K562 (cell line): ENCODE results near the gene RNF32. TPM values are rescaled to one million over a fixed set of nuclear protein-coding genes. Genes with fewer than 3 reads are reported as not detected.

Experiments used
- EGR1 ChIP-seq: fragments of 450-650 bp; conservative IDR thresholded peaks from 2 replicates; pipeline ENCODE4 v1.6.1; 2017; ENCODE audit warnings: mild to moderate bottlenecking
- KAT7 ChIP-seq: sonication (generic); formaldehyde crosslinking; IDR thresholded peaks from 2 replicates; pipeline ENCODE4 v1.8.0; 2022; ENCODE audit warnings: missing genetic modification reagents, mild to moderate bottlenecking, borderline replicate concordance
- NFE2L1 ChIP-seq: fragments of 450-650 bp; IDR thresholded peaks from 2 replicates; pipeline ENCODE4 v1.6.1; 2016; ENCODE audit warnings: missing genetic modification characterization, low read depth, mild to moderate bottlenecking, missing compliant biosample characterization, moderate library complexity, borderline replicate concordance
- NFXL1 ChIP-seq: fragments of 450-650 bp; formaldehyde crosslinking; IDR thresholded peaks from 2 replicates; pipeline ENCODE4 v1.4.0; 2021; ENCODE audit warnings: mild to moderate bottlenecking
- SMAD3 ChIP-seq: fragments of 450-650 bp; formaldehyde crosslinking; conservative IDR thresholded peaks from 2 replicates; pipeline ENCODE4 v1.4.0; 2020; ENCODE audit warnings: mild to moderate bottlenecking
- polyA plus RNA-seq, 8 experiments: library from polyadenylated mRNA; depleted of rRNA in 4 of 8; stranded (reverse) in 5 of 8; unstranded in 3 of 8; fragments of >200 nt; fragmentation: Nextera tagmentation in 2 of 8; fragmentation: Illumina TruSeq in 1 of 8; extraction: Ambion mirVana in 2 of 8; extraction: Trizol in 1 of 8; gene quantifications; 2 replicates each; pipeline versions ENCODE4 v1.2.1 to v1.2.3, GENCODE V29; 2011 to 2014; ENCODE audit warnings: inconsistent platforms in 1 of 8, missing spikeins in 1 of 8
- total RNA-seq, 7 experiments: library from RNA; depleted of rRNA in 6 of 7; stranded (reverse); fragments of >200 nt in 6 of 7; fragmentation: Illumina TruSeq in 2 of 7; extraction: Trizol in 2 of 7; gene quantifications; 2 replicates each; pipeline versions ENCODE4 v1.2.1 to v1.2.3, GENCODE V29; 2011 to 2021; ENCODE audit warnings: low replicate concordance in 1 of 7
- TF ChIP-seq, protein P1 (sequence below): sonication (generic); formaldehyde crosslinking; IDR thresholded peaks from 2 replicates; pipeline ENCODE4 v1.8.0; 2022; ENCODE audit warnings: mild to moderate bottlenecking, missing genetic modification reagents
- TF ChIP-seq, protein P2 (sequence below): fragments of 250-450 bp; sonication (Bioruptor Pico); IDR thresholded peaks from 2 replicates; pipeline ENCODE4 v1.5.0; 2021; ENCODE audit warnings: mild to moderate bottlenecking, moderate library complexity
- TF ChIP-seq, protein P3 (sequence below): fragments of 450-650 bp; IDR thresholded peaks from 2 replicates; pipeline ENCODE4 v1.6.1; 2016; ENCODE audit warnings: mild to moderate bottlenecking, moderate library complexity

RNF32 gene
- total and polyA plus RNA-seq, 9 of the 15 experiments (the other 6 are each of a cell fraction or from before 2014, with no cell fraction given) = 2.6 to 7.0 (median 4.6) TPM

DNA sequence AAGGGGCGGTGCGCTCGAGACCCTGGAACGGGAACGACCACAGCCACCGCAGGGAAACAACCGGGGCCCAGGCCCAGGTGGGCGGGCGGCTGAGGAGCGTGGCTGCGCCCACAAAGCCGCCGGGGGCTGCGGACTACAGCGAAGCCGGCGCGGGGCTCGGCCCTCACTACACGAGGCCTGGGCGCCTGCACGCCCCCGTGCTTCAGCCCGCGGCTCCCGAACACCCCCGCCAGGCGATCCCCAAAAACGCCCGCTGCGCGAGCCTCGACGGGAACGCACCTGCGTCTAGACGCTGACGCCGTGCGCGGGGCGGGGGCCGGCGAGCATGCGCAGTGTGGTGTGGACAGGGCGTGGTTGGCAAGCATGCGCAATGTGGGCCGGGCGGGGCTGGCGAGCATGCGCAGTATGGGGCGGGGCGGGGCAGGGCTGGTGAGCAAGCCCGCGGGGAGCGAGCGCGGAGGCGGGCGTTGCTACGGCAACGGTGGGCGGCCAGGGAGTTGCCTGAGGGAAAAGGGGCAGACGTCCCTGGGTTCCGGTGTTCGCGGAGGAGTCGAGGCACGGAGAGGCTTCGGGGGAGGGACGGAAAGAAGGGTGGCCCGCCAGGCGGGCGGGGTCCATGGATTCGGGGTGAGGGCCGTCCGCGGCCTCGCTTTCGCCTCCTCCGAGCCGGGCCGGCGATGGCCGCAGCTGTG, at the start of gene RNF32 (continued):
- TF ChIP-seq SMAD3 (CRISPR knock-in tag) (peak; percentile 43; the same call in 1 of the 2 replicates), NFE2L1 (no peak), EGR1 (peak; percentile 99), NFXL1 (CRISPR knock-in tag) (no peak), KAT7 (CRISPR knock-in tag) (peak; percentile 87; the same call in 1 of the 2 replicates)
- TF ChIP-seq, protein P1, sequence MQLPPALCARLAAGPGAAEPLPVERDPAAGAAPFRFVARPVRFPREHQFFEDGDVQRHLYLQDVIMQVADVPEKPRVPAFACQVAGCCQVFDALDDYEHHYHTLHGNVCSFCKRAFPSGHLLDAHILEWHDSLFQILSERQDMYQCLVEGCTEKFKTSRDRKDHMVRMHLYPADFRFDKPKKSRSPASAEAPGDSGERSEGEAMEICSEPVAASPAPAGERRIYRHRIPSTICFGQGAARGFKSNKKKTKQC (CRISPR knock-in tag) = peak; percentile 95; the same call in 1 of the 2 replicates
- TF ChIP-seq, protein P2, sequence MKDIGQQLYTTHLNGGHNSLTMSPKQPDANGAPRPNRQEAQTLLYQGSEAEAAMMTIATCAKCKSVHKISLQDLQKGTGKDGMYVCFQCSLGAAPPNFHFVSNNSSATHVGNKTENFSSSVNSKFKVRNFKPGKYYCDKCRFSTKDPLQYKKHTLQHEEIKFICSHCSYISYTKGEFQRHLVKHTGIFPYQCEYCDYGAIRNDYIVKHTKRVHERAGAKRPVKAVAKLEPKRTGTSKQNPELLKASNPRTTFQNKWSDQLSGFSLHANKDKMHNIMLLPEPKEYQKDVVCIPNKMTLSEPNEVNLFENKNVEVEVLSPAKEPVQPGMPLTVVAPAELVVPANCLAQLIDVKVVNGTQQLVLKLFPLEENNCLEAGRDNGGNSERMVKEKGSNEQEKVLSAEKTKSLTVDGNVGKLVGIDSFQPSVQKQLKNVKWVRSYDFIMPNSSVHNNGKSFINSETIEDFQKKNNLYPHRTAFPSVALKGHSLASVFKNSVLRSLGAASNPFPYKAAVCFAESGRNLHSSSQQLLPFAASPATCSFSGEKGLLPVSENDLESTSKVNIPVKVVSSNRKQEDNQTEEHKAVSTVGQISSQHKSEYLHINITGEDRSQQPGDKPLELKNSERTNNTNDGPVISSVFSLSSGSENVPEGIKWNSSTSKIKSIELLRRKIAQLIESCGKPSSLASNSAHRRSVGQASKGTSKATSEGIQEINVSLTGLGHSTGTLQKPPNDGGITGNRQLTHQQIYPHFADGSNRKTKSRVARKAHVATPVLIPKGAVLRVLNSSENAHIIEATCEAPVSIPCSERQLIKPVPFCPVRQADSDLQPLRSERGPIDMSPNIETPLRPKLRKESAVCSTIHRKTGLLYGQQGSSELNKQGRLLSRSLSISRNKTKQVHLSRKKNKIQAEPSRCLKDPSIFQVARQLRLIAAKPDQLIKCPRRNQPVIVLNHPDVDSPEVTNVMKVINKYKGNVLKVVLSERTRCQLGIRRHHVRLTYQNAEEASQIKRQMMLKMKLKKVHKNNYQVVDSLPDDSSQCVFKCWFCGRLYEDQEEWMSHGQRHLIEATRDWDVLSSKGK = no peak
- TF ChIP-seq, protein P3, sequence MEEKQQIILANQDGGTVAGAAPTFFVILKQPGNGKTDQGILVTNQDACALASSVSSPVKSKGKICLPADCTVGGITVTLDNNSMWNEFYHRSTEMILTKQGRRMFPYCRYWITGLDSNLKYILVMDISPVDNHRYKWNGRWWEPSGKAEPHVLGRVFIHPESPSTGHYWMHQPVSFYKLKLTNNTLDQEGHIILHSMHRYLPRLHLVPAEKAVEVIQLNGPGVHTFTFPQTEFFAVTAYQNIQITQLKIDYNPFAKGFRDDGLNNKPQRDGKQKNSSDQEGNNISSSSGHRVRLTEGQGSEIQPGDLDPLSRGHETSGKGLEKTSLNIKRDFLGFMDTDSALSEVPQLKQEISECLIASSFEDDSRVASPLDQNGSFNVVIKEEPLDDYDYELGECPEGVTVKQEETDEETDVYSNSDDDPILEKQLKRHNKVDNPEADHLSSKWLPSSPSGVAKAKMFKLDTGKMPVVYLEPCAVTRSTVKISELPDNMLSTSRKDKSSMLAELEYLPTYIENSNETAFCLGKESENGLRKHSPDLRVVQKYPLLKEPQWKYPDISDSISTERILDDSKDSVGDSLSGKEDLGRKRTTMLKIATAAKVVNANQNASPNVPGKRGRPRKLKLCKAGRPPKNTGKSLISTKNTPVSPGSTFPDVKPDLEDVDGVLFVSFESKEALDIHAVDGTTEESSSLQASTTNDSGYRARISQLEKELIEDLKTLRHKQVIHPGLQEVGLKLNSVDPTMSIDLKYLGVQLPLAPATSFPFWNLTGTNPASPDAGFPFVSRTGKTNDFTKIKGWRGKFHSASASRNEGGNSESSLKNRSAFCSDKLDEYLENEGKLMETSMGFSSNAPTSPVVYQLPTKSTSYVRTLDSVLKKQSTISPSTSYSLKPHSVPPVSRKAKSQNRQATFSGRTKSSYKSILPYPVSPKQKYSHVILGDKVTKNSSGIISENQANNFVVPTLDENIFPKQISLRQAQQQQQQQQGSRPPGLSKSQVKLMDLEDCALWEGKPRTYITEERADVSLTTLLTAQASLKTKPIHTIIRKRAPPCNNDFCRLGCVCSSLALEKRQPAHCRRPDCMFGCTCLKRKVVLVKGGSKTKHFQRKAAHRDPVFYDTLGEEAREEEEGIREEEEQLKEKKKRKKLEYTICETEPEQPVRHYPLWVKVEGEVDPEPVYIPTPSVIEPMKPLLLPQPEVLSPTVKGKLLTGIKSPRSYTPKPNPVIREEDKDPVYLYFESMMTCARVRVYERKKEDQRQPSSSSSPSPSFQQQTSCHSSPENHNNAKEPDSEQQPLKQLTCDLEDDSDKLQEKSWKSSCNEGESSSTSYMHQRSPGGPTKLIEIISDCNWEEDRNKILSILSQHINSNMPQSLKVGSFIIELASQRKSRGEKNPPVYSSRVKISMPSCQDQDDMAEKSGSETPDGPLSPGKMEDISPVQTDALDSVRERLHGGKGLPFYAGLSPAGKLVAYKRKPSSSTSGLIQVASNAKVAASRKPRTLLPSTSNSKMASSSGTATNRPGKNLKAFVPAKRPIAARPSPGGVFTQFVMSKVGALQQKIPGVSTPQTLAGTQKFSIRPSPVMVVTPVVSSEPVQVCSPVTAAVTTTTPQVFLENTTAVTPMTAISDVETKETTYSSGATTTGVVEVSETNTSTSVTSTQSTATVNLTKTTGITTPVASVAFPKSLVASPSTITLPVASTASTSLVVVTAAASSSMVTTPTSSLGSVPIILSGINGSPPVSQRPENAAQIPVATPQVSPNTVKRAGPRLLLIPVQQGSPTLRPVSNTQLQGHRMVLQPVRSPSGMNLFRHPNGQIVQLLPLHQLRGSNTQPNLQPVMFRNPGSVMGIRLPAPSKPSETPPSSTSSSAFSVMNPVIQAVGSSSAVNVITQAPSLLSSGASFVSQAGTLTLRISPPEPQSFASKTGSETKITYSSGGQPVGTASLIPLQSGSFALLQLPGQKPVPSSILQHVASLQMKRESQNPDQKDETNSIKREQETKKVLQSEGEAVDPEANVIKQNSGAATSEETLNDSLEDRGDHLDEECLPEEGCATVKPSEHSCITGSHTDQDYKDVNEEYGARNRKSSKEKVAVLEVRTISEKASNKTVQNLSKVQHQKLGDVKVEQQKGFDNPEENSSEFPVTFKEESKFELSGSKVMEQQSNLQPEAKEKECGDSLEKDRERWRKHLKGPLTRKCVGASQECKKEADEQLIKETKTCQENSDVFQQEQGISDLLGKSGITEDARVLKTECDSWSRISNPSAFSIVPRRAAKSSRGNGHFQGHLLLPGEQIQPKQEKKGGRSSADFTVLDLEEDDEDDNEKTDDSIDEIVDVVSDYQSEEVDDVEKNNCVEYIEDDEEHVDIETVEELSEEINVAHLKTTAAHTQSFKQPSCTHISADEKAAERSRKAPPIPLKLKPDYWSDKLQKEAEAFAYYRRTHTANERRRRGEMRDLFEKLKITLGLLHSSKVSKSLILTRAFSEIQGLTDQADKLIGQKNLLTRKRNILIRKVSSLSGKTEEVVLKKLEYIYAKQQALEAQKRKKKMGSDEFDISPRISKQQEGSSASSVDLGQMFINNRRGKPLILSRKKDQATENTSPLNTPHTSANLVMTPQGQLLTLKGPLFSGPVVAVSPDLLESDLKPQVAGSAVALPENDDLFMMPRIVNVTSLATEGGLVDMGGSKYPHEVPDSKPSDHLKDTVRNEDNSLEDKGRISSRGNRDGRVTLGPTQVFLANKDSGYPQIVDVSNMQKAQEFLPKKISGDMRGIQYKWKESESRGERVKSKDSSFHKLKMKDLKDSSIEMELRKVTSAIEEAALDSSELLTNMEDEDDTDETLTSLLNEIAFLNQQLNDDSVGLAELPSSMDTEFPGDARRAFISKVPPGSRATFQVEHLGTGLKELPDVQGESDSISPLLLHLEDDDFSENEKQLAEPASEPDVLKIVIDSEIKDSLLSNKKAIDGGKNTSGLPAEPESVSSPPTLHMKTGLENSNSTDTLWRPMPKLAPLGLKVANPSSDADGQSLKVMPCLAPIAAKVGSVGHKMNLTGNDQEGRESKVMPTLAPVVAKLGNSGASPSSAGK = peak; percentile 100
